ENCODE results near the gene PTGFRN.

Gene PTGFRN

GRCh38 chr1:116944613-116945012 is 34.9 kb downstream of the PTGFRN start:
- no peak for DNase-seq (ENCODE audit: low read depth)

GRCh38 chr1:116945421-116945820 is 35.7 kb downstream of the PTGFRN start:
- no peak for DNase-seq (ENCODE audit: low read depth)

- no peak for DNase-seq (ENCODE audit: low read depth)
Measured at GRCh38 chr1:116945996-116946395, 36.3 kb downstream of the PTGFRN start.

- no peak for DNase-seq (ENCODE audit: low read depth)
Measured at GRCh38 chr1:116947092-116947860, 37.6 kb downstream of the PTGFRN start.

GRCh38 chr1:116948046-116948445 is 38.3 kb downstream of the PTGFRN start:
- DNase-seq (ENCODE audit: low read depth): no peak

- no peak for DNase-seq (ENCODE audit: low read depth)
Measured at GRCh38 chr1:116948642-116949041, 38.9 kb downstream of the PTGFRN start.

GRCh38 chr1:116949213-116949985 is 39.7 kb downstream of the PTGFRN start:
- DNase-seq (ENCODE audit: low read depth): no peak

- DNase-seq (ENCODE audit: low read depth): no peak
Measured at GRCh38 chr1:116950517-116951199, 40.9 kb downstream of the PTGFRN start.

- peak; percentile 46 for DNase-seq (ENCODE audit: low read depth)
Measured at GRCh38 chr1:116951200-116951935, 41.7 kb downstream of the PTGFRN start.

GRCh38 chr1:116952738-116953275 is 43.1 kb downstream of the PTGFRN start:
- no peak for DNase-seq (ENCODE audit: low read depth)

- no peak for DNase-seq (ENCODE audit: low read depth)
Measured at GRCh38 chr1:116954440-116954839, 44.7 kb downstream of the PTGFRN start.

GRCh38 chr1:116956378-116956777 is 46.7 kb downstream of the PTGFRN start:
- DNase-seq (ENCODE audit: low read depth): no peak

GRCh38 chr1:116957646-116958045 is 47.9 kb downstream of the PTGFRN start:
- DNase-seq (ENCODE audit: low read depth): no peak

- no peak for DNase-seq (ENCODE audit: low read depth)
Measured at GRCh38 chr1:116958110-116958509, 48.4 kb downstream of the PTGFRN start.

GRCh38 chr1:116958977-116959376 is 49.3 kb downstream of the PTGFRN start:
- no peak for DNase-seq (ENCODE audit: low read depth)

- DNase-seq (ENCODE audit: low read depth): no peak
Measured at GRCh38 chr1:116961606-116962005, 51.9 kb downstream of the PTGFRN start.

- no peak for DNase-seq (ENCODE audit: low read depth)
Measured at GRCh38 chr1:116962987-116963639, 53.4 kb downstream of the PTGFRN start.

GRCh38 chr1:116966791-116967190 is 57.1 kb downstream of the PTGFRN start:
- peak; percentile 64 for DNase-seq (ENCODE audit: low read depth)

GRCh38 chr1:116968724-116969123 is 59.0 kb downstream of the PTGFRN start:
- no peak for DNase-seq (ENCODE audit: low read depth)

GRCh38 chr1:116971258-116971860 is 61.6 kb downstream of the PTGFRN start:
- DNase-seq (ENCODE audit: low read depth): no peak

All from GM04503 (cell line).